Liver (tissue), 9 donors: ENCODE results near the gene TLR3. TPM values are rescaled to one million over a fixed set of nuclear protein-coding genes. Genes with fewer than 3 reads are reported as not detected.

Source experiments
- DNase-seq: peaks from one replicate; pipeline ENCODE4 v3.0.0-alpha.2; 2017; ENCODE audit warnings: low spot score
- H3K27ac ChIP-seq, 2 donors: one replicate each; pipeline ENCODE4 v1.7.0; 2013; ENCODE audit warnings: inconsistent platforms in 2 of 2, low read length in 2 of 2, control low read depth in 1 of 2, low read depth in 1 of 2, mild to moderate bottlenecking in 1 of 2
- H3K27me3 ChIP-seq, 4 donors: one replicate each; pipeline versions ENCODE4 v1.6.1 to v1.7.0; 2013; ENCODE audit warnings: low read length in 3 of 4, inconsistent platforms in 1 of 4, mild to moderate bottlenecking in 1 of 4, moderate library complexity in 1 of 4; ENCODE audit not compliant: control insufficient read depth in 4 of 4, insufficient read depth in 4 of 4
- H3K36me3 ChIP-seq, 4 donors: one replicate each; pipeline versions ENCODE4 v1.6.1 to v1.7.0; 2013; ENCODE audit warnings: low read length in 3 of 4, mild to moderate bottlenecking in 3 of 4, low read depth in 1 of 4, moderate library complexity in 1 of 4; ENCODE audit not compliant: control insufficient read depth in 4 of 4, insufficient read depth in 3 of 4
- H3K4me1 ChIP-seq, 4 donors: one replicate each; pipeline versions ENCODE4 v1.6.1 to v1.7.0; 2013; ENCODE audit warnings: low read length in 3 of 4, mild to moderate bottlenecking in 3 of 4, moderate library complexity in 1 of 4; ENCODE audit not compliant: control insufficient read depth in 4 of 4, insufficient read depth in 4 of 4
- H3K4me3 ChIP-seq, 3 donors: one replicate each; pipeline versions ENCODE4 v1.6.1 to v1.7.0; 2013; ENCODE audit warnings: low read length in 3 of 3, control low read depth in 1 of 3, low read depth in 1 of 3, mild to moderate bottlenecking in 1 of 3
- H3K9ac ChIP-seq, 2 donors: one replicate each; pipeline ENCODE4 v1.7.0; 2013; ENCODE audit warnings: low read length in 2 of 2, mild to moderate bottlenecking in 2 of 2, moderate library complexity in 2 of 2, control low read depth in 1 of 2, low read depth in 1 of 2
- H3K9me3 ChIP-seq, 4 donors: one replicate each; pipeline versions ENCODE4 v1.6.1 to v1.7.0; 2013; ENCODE audit warnings: low read length in 3 of 4; ENCODE audit not compliant: control insufficient read depth in 4 of 4
- ATF3 ChIP-seq: IDR thresholded peaks from 2 replicates; pipeline ENCODE4 v1.6.1; 2016; ENCODE audit warnings: antibody characterized with exemption
- CTCF ChIP-seq: fragments of 150-350 bp; IDR thresholded peaks from 2 replicates; pipeline ENCODE4 v1.5.1; 2017; ENCODE audit warnings: improper control_type of control experiment, low read depth, low read length; ENCODE audit not compliant: missing input control
- EGR1 ChIP-seq, 2 donors: IDR thresholded peaks; 2 replicates each; pipeline ENCODE4 v1.6.1; 2016 to 2018; ENCODE audit warnings: antibody characterized with exemption in 2 of 2, low read depth in 2 of 2
- FOXA1 ChIP-seq: IDR thresholded peaks from 2 replicates; pipeline ENCODE4 v1.6.1; 2016; ENCODE audit warnings: antibody characterized with exemption
- FOXA2 ChIP-seq: IDR thresholded peaks from 2 replicates; pipeline ENCODE4 v1.6.1; 2016; ENCODE audit warnings: antibody characterized with exemption
- HNF4A ChIP-seq, 2 donors: conservative IDR thresholded peaks; 2 replicates each; pipeline ENCODE4 v1.6.1; 2016; ENCODE audit warnings: antibody characterized with exemption in 2 of 2, mild to moderate bottlenecking in 2 of 2
- HNF4G ChIP-seq: IDR thresholded peaks from 2 replicates; pipeline ENCODE4 v1.6.1; 2016; ENCODE audit warnings: antibody characterized with exemption
- JUND ChIP-seq, 2 donors: IDR thresholded peaks; 2 replicates each; pipeline ENCODE4 v1.6.1; 2016; ENCODE audit warnings: antibody characterized with exemption in 2 of 2
- MAX ChIP-seq: IDR thresholded peaks from 2 replicates; pipeline ENCODE4 v1.6.1; 2016; ENCODE audit warnings: antibody characterized with exemption
- NR2F2 ChIP-seq: IDR thresholded peaks from 2 replicates; pipeline ENCODE4 v1.6.1; 2016; ENCODE audit warnings: antibody characterized with exemption
- RAD21 ChIP-seq, 2 donors: IDR thresholded peaks; 2 replicates each; pipeline ENCODE4 v1.6.1; 2016; ENCODE audit warnings: antibody characterized with exemption in 2 of 2, mild to moderate bottlenecking in 2 of 2
- REST ChIP-seq: IDR thresholded peaks from 2 replicates; pipeline ENCODE4 v1.6.1; 2016; ENCODE audit warnings: antibody characterized with exemption, mild to moderate bottlenecking
- RXRA ChIP-seq, 2 donors: IDR thresholded peaks; 2 replicates each; pipeline ENCODE4 v1.6.1; 2017 to 2018; ENCODE audit warnings: antibody characterized with exemption in 2 of 2, mild to moderate bottlenecking in 1 of 2
- SP1 ChIP-seq: IDR thresholded peaks from 2 replicates; pipeline ENCODE4 v1.6.1; 2018; ENCODE audit warnings: antibody characterized with exemption, mild to moderate bottlenecking
- TAF1 ChIP-seq: conservative IDR thresholded peaks from 2 replicates; pipeline ENCODE4 v1.6.1; 2016; ENCODE audit warnings: antibody characterized with exemption, mild to moderate bottlenecking
- YY1 ChIP-seq: IDR thresholded peaks from 2 replicates; pipeline ENCODE4 v1.6.1; 2016; ENCODE audit warnings: antibody characterized with exemption, mild to moderate bottlenecking
- ZBTB33 ChIP-seq: IDR thresholded peaks from 2 replicates; pipeline ENCODE4 v1.6.1; 2016; ENCODE audit warnings: antibody characterized with exemption
- WGBS: extraction: QIAGEN DNeasy Blood & Tissue Kit; methylation state at CpG from one replicate; pipeline ENCODE4 v1.1.7; 2013; 5-methylcytosine and 5-hydroxymethylcytosine counted together
- polyA plus RNA-seq, 2 donors: library from polyadenylated mRNA; stranded (reverse) in 1 of 2; unstranded in 1 of 2; fragments of 200-250 nt in 1 of 2; fragments of >200 nt in 1 of 2; fragmentation: Nextera tagmentation in 1 of 2; extraction: Ambion mirVana in 1 of 2; gene quantifications; one replicate each; pipeline versions ENCODE4 v1.2.1 to v1.2.3, GENCODE V29; 2013 to 2015
- total RNA-seq, 2 donors: library from RNA; depleted of rRNA; stranded (reverse); fragments of >200 nt; gene quantifications; one replicate each; pipeline ENCODE4 v1.2.3, GENCODE V29; 2014
- donor health status: healthy.
- donor health status: healthy.
- donor health status: healthy.
- donor health status: healthy.
- donor health status: healthy.

Gene TLR3
- total and polyA plus RNA-seq, 4 donors = 1.3 to 4.3 (median 2.4) TPM

GRCh38 chr4:186051096-186051495, 17.9 kb upstream of the TLR3 start:
- 87% methylated on average over 11 of the region's 11 CpGs for WGBS
- Histone ChIP-seq H3K27me3 (no peaks in the 10 kb centered on the region), H3K4me3 (no peak overlapping the region), H3K36me3 (no peaks in the 10 kb centered on the region), H3K9ac (no peak overlapping the region), H3K27ac (no peak overlapping the region), H3K4me1 (no peaks in the 10 kb centered on the region), H3K9me3 (no peaks in the 10 kb centered on the region)
- no peak for DNase-seq
- TF ChIP-seq FOXA2 (no peak), NR2F2 (no peak), CTCF (no peak), ZBTB33 (no peak), EGR1 (IDR thresholded peaks at IDR 0.05; ENCODE audit: low read depth in 2 of 2) (no peak), TAF1 (no peak), HNF4A (conservative IDR thresholded peaks at IDR 0.05) (no peak), ATF3 (no peak), JUND (IDR thresholded peaks at IDR 0.05) (no peak), SP1 (no peak), RXRA (IDR thresholded peaks at IDR 0.05) (no peak), RAD21 (IDR thresholded peaks at IDR 0.05) (no peak)

GRCh38 chr4:186058253-186058979, 10.5 kb upstream of the TLR3 start:
- no peaks in the 10 kb centered on the region for H3K9me3 ChIP-seq
- 82% methylated on average over 6 of the region's 6 CpGs for WGBS
- no peaks in the 10 kb centered on the region for H3K27me3 ChIP-seq
- no peaks in the 10 kb centered on the region for H3K4me1 ChIP-seq
- H3K4me3 ChIP-seq = no peak overlapping the region
- no peak overlapping the region for H3K9ac ChIP-seq
- TF ChIP-seq EGR1 (IDR thresholded peaks at IDR 0.05; ENCODE audit: low read depth in 2 of 2) = no peak
- no peak for TF ChIP-seq TAF1
- no peak for TF ChIP-seq YY1
- no peak for TF ChIP-seq ATF3
- no peak for TF ChIP-seq NR2F2
- no peak for TF ChIP-seq MAX
- no peak for TF ChIP-seq SP1
- no peak for TF ChIP-seq FOXA2
- no peak for TF ChIP-seq ZBTB33
- TF ChIP-seq RXRA (IDR thresholded peaks at IDR 0.05) = no peak
- TF ChIP-seq REST = no peak
- no peak for TF ChIP-seq FOXA1
- no peak for TF ChIP-seq CTCF
- TF ChIP-seq HNF4A (conservative IDR thresholded peaks at IDR 0.05) = no peak
- no peak for TF ChIP-seq JUND (IDR thresholded peaks at IDR 0.05)
- no peak for TF ChIP-seq HNF4G
- no peak overlapping the region for H3K27ac ChIP-seq
- no peak for DNase-seq
- no peaks in the 10 kb centered on the region for H3K36me3 ChIP-seq
